Fibroblast of villous mesenchyme (primary cell): ENCODE results near the gene PTPRU. TPM values are rescaled to one million over a fixed set of nuclear protein-coding genes. Genes with fewer than 3 reads are reported as not detected.

Source experiments
- DNase-seq: peaks from one replicate; pipeline ENCODE4 v3.0.0-alpha.2; 2010; ENCODE audit warnings: low read depth
- H3K4me3 ChIP-seq: 2 replicates; pipeline ENCODE4 v1.5.1; 2011; ENCODE audit warnings: low read depth, mild to moderate bottlenecking, low read length
- CTCF ChIP-seq: IDR thresholded peaks from 2 replicates; pipeline ENCODE4 v1.5.1; 2012; ENCODE audit warnings: low read depth, mild to moderate bottlenecking, low read length; ENCODE audit not compliant: insufficient read depth
- total RNA-seq: library from RNA; depleted of rRNA; stranded (reverse); fragments of >200 nt; gene quantifications from 2 replicates; pipeline ENCODE4 v1.2.3, GENCODE V29; 2012

PTPRU gene
- total RNA-seq, 1 donor, result 6.9 TPM

GRCh38 chr1:29275435-29275834, 39.1 kb downstream of the PTPRU start:
- H3K4me3 ChIP-seq, result no peak overlapping the region
- TF ChIP-seq CTCF, result no peak
- DNase-seq, result no peak

- TF ChIP-seq CTCF, result no peak
- H3K4me3 ChIP-seq, result no peak overlapping the region
- DNase-seq, result no peak
These were observed 41.8 kb downstream of the PTPRU start for GRCh38 chr1:29278124-29278523.

- TF ChIP-seq CTCF, result no peak
- DNase-seq, result no peak
- no peak overlapping the region for H3K4me3 ChIP-seq
These were observed 43.1 kb downstream of the PTPRU start for GRCh38 chr1:29279406-29279805.

- H3K4me3 ChIP-seq, result no peak overlapping the region
- no peak for TF ChIP-seq CTCF
- DNase-seq, result no peak
These were observed 43.6 kb downstream of the PTPRU start for GRCh38 chr1:29279951-29280391.

- no peak for DNase-seq
- no peak for TF ChIP-seq CTCF
- no peak overlapping the region for H3K4me3 ChIP-seq
These were observed 44.2 kb downstream of the PTPRU start for GRCh38 chr1:29280409-29281131.

GRCh38 chr1:29281571-29281970, 45.2 kb downstream of the PTPRU start:
- no peak overlapping the region for H3K4me3 ChIP-seq
- no peak for DNase-seq
- no peak for TF ChIP-seq CTCF
